A549 (cell line): ENCODE measurements around the gene CFAP43. TPM values are rescaled to one million over a fixed set of nuclear protein-coding genes. Genes with fewer than 3 reads are reported as not detected.

Experiments
- ATAC-seq, 2 experiments: fragments of 200-7000 bp in 1 of 2; fragments of >200 bp in 1 of 2; cut with Nextera tagmentation in 1 of 2; cut with Tn5 transposase in 1 of 2; 3 replicates each; pipeline versions ENCODE4 v1.8.0 to v1.9.1; 2018 to 2020; ENCODE audit warnings: mild to moderate bottlenecking in 1 of 2, moderate library complexity in 1 of 2
- CTCF ChIA-PET: fragments of 300-600 bp; sonication (Branson Sonifier 250); formaldehyde crosslinking; extraction: SDS; loops from one replicate; lab custom pipeline; 2021; ENCODE audit warnings: antibody characterized with exemption, inconsistent platforms; lab: Yijun Ruan, JAX
- POLR2A ChIA-PET: fragments of 350-600 bp; formaldehyde crosslinking; extraction: SDS; loops from one replicate; lab custom pipeline; 2021; ENCODE audit warnings: antibody characterized with exemption, inconsistent platforms; lab: Yijun Ruan, JAX
- DNase-seq, 2 experiments: peaks; one replicate each; pipeline versions ENCODE4 v3.0.0 to v3.0.0-alpha.2; 2011 to 2016; ENCODE audit warnings: low read depth in 1 of 2, low spot score in 1 of 2
- FAIRE-seq: peaks from 2 replicates; lab custom pipeline; 2011; peaks lifted over from hg19 to GRCh38; lab: Jason Lieb, UNC
- H3K27ac ChIP-seq, 2 experiments: fragments of >200 bp; sonication (Bioruptor Twin); formaldehyde crosslinking; 3 replicates each; pipeline ENCODE4 v1.5.1; 2016 to 2017
- H3K4me1 ChIP-seq: fragments of >200 bp; sonication (Bioruptor Twin); formaldehyde crosslinking; 3 replicates; pipeline ENCODE4 v1.6.1; 2016
- H3K4me2 ChIP-seq: fragments of >200 bp; sonication (Bioruptor Twin); formaldehyde crosslinking; 3 replicates; pipeline ENCODE4 v1.6.1; 2016
- H3K4me3 ChIP-seq: fragments of >200 bp; sonication (Bioruptor Twin); formaldehyde crosslinking; 3 replicates; pipeline ENCODE4 v1.5.1; 2016
- H3K9me3 ChIP-seq: fragments of >200 bp; sonication (Bioruptor Twin); formaldehyde crosslinking; 3 replicates; pipeline ENCODE4 v1.6.1; 2016
- ATOH8 ChIP-seq: fragments of 250-450 bp; sonication (Bioruptor Pico); IDR thresholded peaks from 2 replicates; pipeline ENCODE4 v1.5.0; 2020; ENCODE audit warnings: low read depth, mild to moderate bottlenecking, moderate library complexity
- BHLHE40 ChIP-seq: IDR thresholded peaks from 2 replicates; pipeline ENCODE4 v1.6.1; 2012; ENCODE audit warnings: low read depth, low read length, inconsistent platforms
- CBX8 ChIP-seq: fragments of 200-600 bp; sonication (generic); IDR thresholded peaks from 2 replicates; pipeline ENCODE4 v1.6.1; 2016
- EHF ChIP-seq: fragments of 250-450 bp; sonication (Bioruptor Pico); IDR thresholded peaks from 2 replicates; pipeline ENCODE4 v1.5.0; 2020; ENCODE audit warnings: mild to moderate bottlenecking
- EP300 ChIP-seq, 2 experiments: fragments of >200 bp; sonication (Bioruptor Twin); formaldehyde crosslinking; IDR thresholded peaks; 2 replicates in 1 of 2; 3 replicates in 1 of 2; pipeline ENCODE4 v1.6.1; 2016 to 2017
- FOSB ChIP-seq: fragments of 250-450 bp; sonication (Bioruptor Pico); IDR thresholded peaks from 2 replicates; pipeline ENCODE4 v1.5.0; 2020; ENCODE audit warnings: mild to moderate bottlenecking, moderate library complexity
- FOSL2 ChIP-seq, 2 experiments: fragments of 450-650 bp in 1 of 2; fragments of >200 bp in 1 of 2; sonication (Bioruptor Twin) in 1 of 2; formaldehyde crosslinking; IDR thresholded peaks; 2 replicates each; pipeline versions ENCODE4 v1.5.0 to v1.6.1; 2016 to 2020; ENCODE audit warnings: mild to moderate bottlenecking in 1 of 2, moderate library complexity in 1 of 2
- GATA3 ChIP-seq: IDR thresholded peaks from 2 replicates; pipeline ENCODE4 v1.6.1; 2012; ENCODE audit warnings: borderline replicate concordance
- HMGXB4 ChIP-seq: fragments of 250-450 bp; sonication (Bioruptor Pico); IDR thresholded peaks from 2 replicates; pipeline ENCODE4 v1.5.0; 2021; ENCODE audit warnings: mild to moderate bottlenecking, moderate library complexity, borderline replicate concordance
- HOXA7 ChIP-seq: fragments of 250-450 bp; sonication (Bioruptor Pico); IDR thresholded peaks from 2 replicates; pipeline ENCODE4 v1.5.0; 2020; ENCODE audit warnings: mild to moderate bottlenecking, moderate library complexity
- MAX ChIP-seq: IDR thresholded peaks from 2 replicates; pipeline ENCODE4 v1.6.1; 2012
- NFE2L2 ChIP-seq: fragments of 150-350 bp; conservative IDR thresholded peaks from 2 replicates; pipeline ENCODE4 v1.6.1; 2014; ENCODE audit warnings: low read length
- NPAS2 ChIP-seq: fragments of 250-450 bp; sonication (Bioruptor Pico); IDR thresholded peaks from 2 replicates; pipeline ENCODE4 v1.8.0; 2022; ENCODE audit warnings: mild to moderate bottlenecking, moderate library complexity, borderline replicate concordance
- PHF8 ChIP-seq: fragments of 200-600 bp; sonication (generic); IDR thresholded peaks from 2 replicates; pipeline ENCODE4 v1.6.1; 2016; ENCODE audit warnings: low read depth, mild to moderate bottlenecking, antibody characterized with exemption, moderate library complexity, borderline replicate concordance
- RFX5 ChIP-seq: fragments of 450-650 bp; IDR thresholded peaks from 2 replicates; pipeline ENCODE4 v1.7.1; 2014; ENCODE audit warnings: antibody characterized with exemption, mild to moderate bottlenecking, moderate library complexity
- RNF2 ChIP-seq: fragments of 200-600 bp; sonication (generic); IDR thresholded peaks from 2 replicates; pipeline ENCODE4 v1.6.1; 2016; ENCODE audit warnings: low read depth, mild to moderate bottlenecking, antibody characterized with exemption, moderate library complexity, borderline replicate concordance
- SREBF2 ChIP-seq: fragments of 450-650 bp; IDR thresholded peaks from 2 replicates; pipeline ENCODE4 v1.6.1; 2014; ENCODE audit warnings: mild to moderate bottlenecking, moderate library complexity
- ZNF302 ChIP-seq: fragments of 250-450 bp; sonication (Bioruptor Pico); IDR thresholded peaks from 2 replicates; pipeline ENCODE4 v1.9.0; 2021; ENCODE audit warnings: inconsistent platforms, mild to moderate bottlenecking, moderate library complexity
- WGBS: methylation state at CpG from one replicate; pipeline ENCODE4 v1.1.6; 2017; ENCODE audit errors: missing lambda C conversion rate; 5-methylcytosine and 5-hydroxymethylcytosine counted together
- polyA plus RNA-seq, 4 experiments: library from polyadenylated mRNA; depleted of rRNA in 3 of 4; stranded (reverse); fragments of >200 nt; fragmentation: RNase III in 1 of 4; extraction: RNeasy Plus Mini Kit Qiagen cat#74134 plus additional on column Dnase treatment in 1 of 4; gene quantifications; 2 replicates in 3 of 4; 3 replicates in 1 of 4; pipeline ENCODE4 v1.2.3, GENCODE V29; 2011 to 2017

Gene CFAP43
- polyA plus RNA-seq, 2 of the 4 experiments (the other 2 are of a cell fraction) = 0.31 to 0.75 TPM

GRCh38 chr10:104268405-104268712, 36.2 kb upstream of the CFAP43 start:
- ChIA-PET CTCF (interaction anchor here (1.2 kb wide), 1 partner anchor 9 kb away, joined by 3 read pairs; no protein-coding TSS in a partner anchor), POLR2A (interaction anchor here (0.9 to 3.2 kb wide), 12 partner anchors 10 to 220 kb away, joined by 3 to 27 read pairs (median 4); partner anchors contain the start of genes CFAP58, GSTO1, ITPRIP and SFR1)
- TF ChIP-seq PHF8 (0 out of 2 replicates have a peak, but pooled peaks have one; percentile 35), RNF2 (no peak)
- Histone ChIP-seq H3K4me2 (peak overlapping the region; percentile 91), H3K4me3 (peak overlapping the region; percentile 68), H3K4me1 (peaks cover 16% of the 10 kb centered on the region; the same call in 2 of the 3 replicates), H3K27ac (peak overlapping the region; percentile 82 to 91), H3K9me3 (no peaks in the 10 kb centered on the region)
- FAIRE-seq (no peak), DNase-seq (no peak), ATAC-seq (peak; percentile 2; a peak in 3 of 6 replicates)
- 3% methylated on average over 10 of the region's 10 CpGs for WGBS

- 91% methylated on average over 14 of the region's 14 CpGs for WGBS
- ChIA-PET CTCF (interaction anchor here (0.6 to 1.2 kb wide), 3 partner anchors 8 to 222 kb away, joined by 3 to 5 read pairs (median 3); no protein-coding TSS in a partner anchor), POLR2A (interaction anchor here (3.2 kb wide), 1 partner anchor 12 kb away, joined by 27 read pairs; the partner anchor contains the start of gene GSTO1)
- H3K4me3 ChIP-seq = peak overlapping the region; percentile 68
- H3K9me3 ChIP-seq = no peaks in the 10 kb centered on the region
- ATAC-seq = peak in 1 of 2 experiments; percentile 9; a peak in 1 of 6 replicates
- peaks cover 16% of the 10 kb centered on the region; the same call in 2 of the 3 replicates for H3K4me1 ChIP-seq
- H3K4me2 ChIP-seq = peak overlapping the region; percentile 91
- no peak for FAIRE-seq
- no peak for TF ChIP-seq CBX8
- TF ChIP-seq SREBF2 = no peak
- no peak for TF ChIP-seq ZNF302
- TF ChIP-seq GATA3 = no peak
- TF ChIP-seq FOSL2 (IDR thresholded peaks at IDR 0.05) = no peak
- no peak for TF ChIP-seq FOSL2 (CRISPR knock-in tag; IDR thresholded peaks at IDR 0.05)
- TF ChIP-seq NFE2L2 = no peak
- TF ChIP-seq HOXA7 (CRISPR knock-in tag) = no peak
- TF ChIP-seq NPAS2 (CRISPR knock-in tag) = no peak
- TF ChIP-seq MAX = no peak
- no peak for TF ChIP-seq ATOH8
- TF ChIP-seq EHF (CRISPR knock-in tag) = no peak
- DNase-seq = no peak
- peak overlapping the region; percentile 82 to 91 for H3K27ac ChIP-seq
Observed at GRCh38 chr10:104267721-104268404, 35.7 kb upstream of the CFAP43 start.

GRCh38 chr10:104264783-104265182, 32.6 kb upstream of the CFAP43 start:
- H3K4me2 ChIP-seq = no peak overlapping the region
- WGBS = 95% methylated on average over 5 of the region's 5 CpGs
- no peak overlapping the region for H3K27ac ChIP-seq
- no peak overlapping the region for H3K4me3 ChIP-seq
- DNase-seq (no peak), FAIRE-seq (no peak), ATAC-seq (no peak)
- H3K9me3 ChIP-seq = no peaks in the 10 kb centered on the region
- POLR2A ChIA-PET = no interaction called here
- peaks cover 30% of the 10 kb centered on the region for H3K4me1 ChIP-seq
- TF ChIP-seq HMGXB4 (CRISPR knock-in tag) (no peak), FOSB (no peak), RFX5 (no peak), BHLHE40 (no peak), CBX8 (no peak), EP300 (IDR thresholded peaks at IDR 0.05) (no peak)
- CTCF ChIA-PET = interaction anchor here (1.6 kb wide), 1 partner anchor 220 kb away, joined by 4 read pairs; no protein-coding TSS in a partner anchor
